Fibroblast of peridontal ligament (primary cell): ENCODE data around the gene SKI.
"Not testable (repeated sequence)": the region's sequence is repeated elsewhere in the genome, so short reads cannot be mapped to it uniquely, and the experiment has no call there.

Source experiments
- DNase-seq: peaks from one replicate; pipeline ENCODE4 v3.0.0-alpha.2; 2010; ENCODE audit errors: extremely low read depth

Gene SKI

DNA sequence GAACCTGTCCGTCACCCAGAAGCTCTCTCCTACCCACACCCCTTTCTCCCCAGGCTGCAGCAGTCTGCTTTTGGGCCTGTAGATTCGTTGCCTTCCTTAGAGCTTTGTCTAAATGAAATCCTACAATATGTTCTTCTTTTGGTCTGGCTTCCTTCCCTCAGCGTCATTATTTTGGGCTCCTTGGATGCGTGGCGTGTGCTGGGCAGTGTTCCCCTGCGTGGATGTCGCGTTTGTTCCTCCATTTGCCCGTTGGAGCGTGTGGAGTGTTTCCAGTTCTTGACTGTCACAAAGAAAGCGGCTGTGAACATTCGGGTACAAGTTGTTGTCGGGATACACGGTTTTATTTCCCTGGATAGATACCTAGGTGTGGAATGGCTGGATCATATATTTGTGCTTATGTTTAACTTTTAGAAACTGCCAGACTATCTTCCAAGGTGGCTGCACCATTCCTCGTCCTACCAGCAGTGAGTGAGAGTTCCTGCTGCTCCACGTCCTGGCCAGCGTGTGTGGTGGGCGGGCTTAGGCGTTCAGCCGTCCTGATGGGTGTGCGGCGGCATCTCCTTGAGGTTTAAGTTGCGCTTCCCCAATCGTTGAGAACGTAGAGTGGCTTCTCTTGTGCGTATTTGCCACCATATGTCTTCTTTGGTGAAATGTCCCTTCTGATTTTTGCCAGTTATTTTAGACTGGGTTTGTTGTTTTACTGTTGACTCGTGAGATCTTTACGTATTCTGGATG lies 31.7 kb downstream of the SKI start:
- no peak for DNase-seq

DNA sequence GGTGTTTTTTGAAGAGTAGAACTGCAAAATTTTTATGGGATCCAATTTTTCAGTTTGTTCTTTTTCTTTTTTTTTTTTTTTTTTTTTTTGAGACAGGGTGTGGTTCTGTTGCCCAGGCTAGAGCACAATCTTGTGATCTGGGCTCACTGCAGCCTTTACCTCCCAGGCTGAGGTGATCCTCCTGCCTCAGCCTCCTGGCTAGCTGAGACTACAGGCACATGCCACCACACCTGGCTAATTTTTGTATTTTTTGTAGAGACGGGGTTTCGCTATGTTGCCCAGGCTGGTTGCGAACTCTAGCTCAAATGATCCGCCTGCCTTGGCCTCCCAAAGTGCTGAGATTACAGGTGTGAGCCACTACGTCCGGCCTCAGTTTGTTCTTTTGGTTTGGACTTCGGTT lies 32.4 kb downstream of the SKI start:
- not testable (repeated sequence) for DNase-seq

- DNase-seq: no peak
Measured at GRCh38 chr1:2260917-2261316, 32.8 kb downstream of the SKI start.

DNA sequence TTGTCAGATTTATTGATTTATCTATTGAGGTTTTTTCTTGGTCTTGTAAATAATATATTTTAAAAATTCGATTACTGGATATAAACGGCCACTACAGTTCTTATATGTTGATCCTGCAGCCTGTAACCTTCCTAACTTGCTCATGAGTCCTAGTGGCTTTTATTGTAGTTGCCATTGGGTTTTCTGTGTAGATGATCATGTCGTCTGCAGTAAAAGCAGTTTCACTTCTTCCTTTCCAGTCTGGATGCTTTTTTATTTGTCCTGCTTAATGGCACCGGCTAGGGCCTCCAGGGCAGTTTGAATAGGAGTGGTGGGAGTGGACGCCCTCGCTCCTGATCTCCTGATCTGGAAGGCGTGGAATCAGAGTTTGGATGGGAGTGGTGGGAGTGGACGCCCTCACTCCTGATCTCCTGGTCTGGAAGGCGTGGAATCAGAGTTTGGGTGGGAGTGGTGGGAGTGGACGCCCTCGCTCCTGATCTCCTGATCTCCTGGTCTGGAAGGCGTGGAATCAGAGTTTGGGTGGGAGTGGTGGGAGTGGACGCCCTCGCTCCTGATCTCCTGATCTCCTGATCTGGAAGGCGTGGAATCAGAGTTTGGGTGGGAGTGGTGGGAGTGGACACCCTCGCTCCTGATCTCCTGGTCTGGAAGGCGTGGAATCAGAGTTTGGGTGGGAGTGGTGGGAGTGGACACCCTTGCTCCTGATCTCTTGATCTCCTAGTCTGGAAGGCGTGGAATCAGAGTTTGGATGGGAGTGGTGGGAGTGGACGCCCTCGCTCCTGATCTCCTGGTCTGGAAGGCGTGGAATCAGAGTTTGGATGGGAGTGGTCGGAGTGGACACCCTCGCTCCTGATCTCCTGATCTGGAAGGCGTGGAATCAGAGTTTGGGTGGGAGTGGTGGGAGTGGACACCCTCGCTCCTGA lies 33.6 kb downstream of the SKI start:
- not testable (repeated sequence) for DNase-seq

DNA sequence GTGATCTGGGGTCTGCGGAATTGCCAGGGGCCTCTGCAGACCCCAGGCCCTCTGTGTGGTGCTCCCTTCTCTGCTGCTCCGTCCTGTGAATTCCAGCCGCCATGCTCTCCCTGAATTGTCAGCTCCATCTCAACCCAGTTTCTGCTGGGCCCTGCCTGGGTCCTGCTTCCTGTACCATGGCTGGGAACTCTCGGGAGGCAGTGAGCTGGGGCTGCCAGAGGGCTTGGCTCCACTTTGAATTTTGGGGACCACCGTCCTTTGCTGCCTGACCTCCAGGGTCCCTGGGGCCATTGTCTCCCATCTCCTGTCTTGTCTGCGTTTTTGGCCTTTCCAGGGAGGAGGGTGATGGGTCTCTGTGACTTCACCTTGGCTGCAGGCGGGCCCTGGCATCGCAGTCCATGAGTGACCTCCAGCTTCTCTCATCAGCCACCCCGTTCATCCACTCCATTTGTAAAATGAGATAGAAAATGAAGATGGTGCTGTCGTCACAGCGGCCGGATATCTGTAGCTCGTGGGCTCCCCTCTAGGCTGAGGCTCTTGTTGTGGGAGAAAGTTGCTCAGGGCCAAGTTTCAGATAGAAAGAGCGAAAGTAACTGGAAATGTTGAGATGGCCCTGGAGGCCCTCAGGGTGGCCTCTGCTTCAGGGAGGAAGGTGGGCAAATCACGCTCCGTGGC lies 38.3 kb downstream of the SKI start:
- no peak for DNase-seq

DNA sequence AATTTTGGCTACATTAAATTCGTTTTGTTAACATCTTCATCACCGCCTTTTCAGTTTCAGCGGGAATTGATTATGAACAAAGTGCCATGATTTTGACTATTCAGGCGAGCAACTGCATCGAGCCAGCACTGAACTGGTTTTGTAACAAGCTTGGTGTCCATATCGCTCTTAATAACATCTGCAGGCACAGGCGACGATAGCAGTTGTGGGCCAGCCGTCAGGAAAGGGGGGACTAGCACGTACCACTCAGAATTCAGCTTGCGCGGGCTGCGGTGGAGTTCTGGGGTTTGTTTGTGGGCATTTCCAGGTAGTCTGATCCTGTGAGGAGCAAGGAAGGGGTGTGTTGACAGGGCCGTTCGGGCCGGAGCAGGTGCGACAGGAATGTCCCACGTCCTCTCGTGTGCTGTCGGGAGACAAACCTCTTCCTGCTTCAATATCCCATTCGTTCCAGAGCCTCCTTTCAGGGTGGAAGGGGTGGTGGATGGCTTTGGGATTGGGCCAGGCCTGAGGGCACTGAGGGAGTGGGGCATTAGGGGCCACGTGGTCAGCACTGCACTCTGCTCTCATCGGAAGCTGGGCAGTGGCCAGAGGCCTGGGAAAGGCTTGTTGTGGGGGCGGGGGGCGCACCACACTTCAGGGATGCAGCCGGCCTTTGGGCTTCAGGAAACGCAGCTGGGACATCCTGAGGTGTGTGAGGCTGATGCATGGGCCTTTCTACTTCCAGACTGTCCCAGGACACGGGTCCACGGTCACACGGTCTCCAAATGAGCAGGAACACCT lies 39.1 kb downstream of the SKI start:
- no peak for DNase-seq

GRCh38 chr1:2267862-2268261 lies 39.7 kb downstream of the SKI start:
- DNase-seq: no peak

- no peak for DNase-seq
Measured at GRCh38 chr1:2268285-2269056, 40.4 kb downstream of the SKI start.

DNA sequence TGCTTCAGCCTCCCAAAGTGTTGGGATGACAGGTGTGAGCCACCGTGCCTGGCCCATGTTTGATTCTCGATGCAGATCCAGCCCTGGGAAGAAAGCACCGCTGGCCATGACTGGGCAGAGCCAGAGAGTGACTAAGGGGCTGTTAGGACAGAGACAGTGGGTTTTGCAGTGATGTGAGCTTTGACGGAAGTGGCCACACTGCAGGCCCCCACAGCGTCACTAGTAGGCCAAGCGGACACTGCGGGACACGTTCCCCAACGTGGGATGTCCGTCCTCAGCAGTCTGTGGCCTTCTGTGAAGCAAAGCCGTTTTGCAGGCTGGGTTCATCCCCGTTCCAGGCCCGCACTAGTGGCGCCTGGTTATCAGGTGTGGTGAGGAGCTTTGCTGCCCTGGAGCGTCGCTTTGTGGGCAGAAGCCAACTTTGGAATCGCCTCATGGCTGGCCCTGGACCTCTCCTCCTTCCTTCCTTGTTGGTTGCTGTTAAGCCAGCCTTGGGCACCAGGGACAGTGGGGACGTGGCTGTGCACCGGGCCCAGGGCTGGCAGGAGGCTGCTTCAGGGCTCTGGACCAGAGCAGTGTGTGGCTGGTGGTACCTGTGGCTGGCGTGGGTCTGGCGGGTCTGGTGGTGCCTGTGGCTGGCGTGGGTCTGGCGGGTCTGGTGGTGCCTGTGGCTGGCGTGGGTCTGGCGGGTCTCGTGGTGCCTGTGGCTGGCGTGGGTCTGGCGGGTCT lies 41.2 kb downstream of the SKI start:
- no peak for DNase-seq

- no peak for DNase-seq
Measured at GRCh38 chr1:2269922-2270259, 41.8 kb downstream of the SKI start.

DNA sequence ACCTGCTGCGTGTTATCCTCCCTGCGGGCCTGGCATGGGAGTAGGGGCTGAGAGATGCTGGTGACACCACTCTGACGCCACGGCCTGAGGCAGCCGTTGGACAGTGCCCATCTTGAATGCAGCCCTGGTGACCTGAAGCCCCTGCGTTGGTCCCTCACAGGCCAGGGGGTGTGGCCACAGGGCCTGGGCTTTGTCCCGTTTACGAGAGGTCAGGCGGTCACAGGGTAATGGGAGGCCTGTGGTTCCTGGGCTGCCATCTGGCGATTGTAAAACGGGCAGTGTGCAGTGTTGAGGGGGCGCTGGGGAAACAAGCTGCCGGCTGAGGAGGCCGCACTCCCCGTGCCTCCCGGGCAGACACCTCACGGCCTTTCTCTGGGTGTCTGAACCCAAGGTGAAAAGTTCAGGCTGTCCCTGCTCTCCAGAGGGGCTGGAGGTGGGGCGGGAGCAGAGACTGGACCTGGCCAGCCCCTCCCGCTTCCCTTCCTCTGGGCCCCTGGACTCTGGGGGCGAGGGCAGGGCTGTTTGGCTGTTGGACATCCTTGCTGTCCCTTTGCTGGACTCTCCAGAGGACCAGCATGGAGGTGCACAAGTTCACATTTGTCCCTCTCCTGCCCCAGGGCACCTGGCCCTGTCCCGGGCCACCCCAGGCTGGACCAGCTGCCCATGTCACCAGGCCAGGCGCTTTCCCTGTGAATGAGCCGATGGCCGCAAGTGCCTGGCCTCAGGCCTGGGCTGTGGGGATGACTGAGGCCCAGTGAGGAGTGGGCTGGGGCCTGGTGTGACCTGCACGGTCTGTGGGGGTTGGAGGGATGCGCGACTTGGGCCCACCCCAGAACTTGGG lies 42.4 kb downstream of the SKI start:
- DNase-seq: no peak

GRCh38 chr1:2271211-2271721 lies 43.1 kb downstream of the SKI start:
- DNase-seq: no peak

GRCh38 chr1:2271841-2272655 lies 43.9 kb downstream of the SKI start:
- DNase-seq: no peak

GRCh38 chr1:2272686-2273400 lies 44.7 kb downstream of the SKI start:
- no peak for DNase-seq

GRCh38 chr1:2273401-2274090 lies 45.4 kb downstream of the SKI start:
- no peak for DNase-seq

GRCh38 chr1:2274231-2274928 lies 46.3 kb downstream of the SKI start:
- no peak for DNase-seq
